K562 (cell line): ENCODE results near the gene RRP7A. TPM values are rescaled to one million over a fixed set of nuclear protein-coding genes. Genes with fewer than 3 reads are reported as not detected.

ENCODE experiments used
- ATAC-seq: fragments of 200-7000 bp; cut with Tn5 transposase; 3 replicates; pipeline ENCODE4 v1.9.1; 2020; ENCODE audit warnings: moderate library complexity
- BruUV-seq: library from RNA; stranded (reverse); fragments of 400-500 nt; replicated peaks from 2 replicates; lab custom pipeline; 2021; lab: Mats Ljungman, UMichigan
- CTCF ChIA-PET: fragments of 300-600 bp; formaldehyde crosslinking; extraction: SDS; loops from one replicate; lab custom pipeline; 2021; ENCODE audit warnings: low intra/inter-chr PET ratio; lab: Yijun Ruan, JAX
- POLR2A ChIA-PET: fragments of 300-600, 350-650 bp; sonication (Branson Sonifier 250); formaldehyde crosslinking; extraction: SDS; loops from one replicate; lab custom pipeline; 2021; ENCODE audit warnings: antibody characterized with exemption, inconsistent platforms; lab: Yijun Ruan, JAX
- DNase-seq, 4 experiments: peaks; one replicate each; pipeline versions ENCODE4 v3.0.0 to v3.0.0-alpha.2; 2011 to 2018; ENCODE audit warnings: low spot score in 3 of 4, mixed read lengths in 3 of 4; ENCODE audit errors: extremely low read depth in 1 of 4
- FAIRE-seq: peaks from 2 replicates; lab custom pipeline; 2011; peaks lifted over from hg19 to GRCh38; lab: Jason Lieb, UNC
- H2AFZ ChIP-seq: 2 replicates; pipeline ENCODE4 v1.6.0; 2011; ENCODE audit warnings: low read depth, low read length, control low read depth, inconsistent platforms
- H3K27ac ChIP-seq: fragments of 200-600 bp; 3 replicates; pipeline ENCODE4 v1.8.0; 2011; ENCODE audit warnings: low read depth, mild to moderate bottlenecking, control low read depth, inconsistent platforms, low read length, moderate library complexity, mixed read lengths; ENCODE audit errors: extremely low read depth
- H3K27me3 ChIP-seq, 2 experiments: fragments of 300-600 bp in 1 of 2; 2 replicates in 1 of 2; 3 replicates in 1 of 2; pipeline versions ENCODE4 v1.6.0 to v1.8.0; 2011; ENCODE audit warnings: inconsistent platforms in 2 of 2, low read length in 2 of 2, mild to moderate bottlenecking in 1 of 2, mixed read lengths in 1 of 2, moderate library complexity in 1 of 2; ENCODE audit not compliant: control insufficient read depth in 2 of 2, insufficient read depth in 2 of 2
- H3K36me3 ChIP-seq: fragments of 300-600 bp; 3 replicates; pipeline ENCODE4 v1.8.0; 2011; ENCODE audit warnings: mild to moderate bottlenecking, low read length, inconsistent platforms; ENCODE audit not compliant: control insufficient read depth, insufficient read depth
- H3K4me1 ChIP-seq, 2 experiments: fragments of 200-600 bp in 1 of 2; replicated peaks in 1 of 2; 2 replicates in 1 of 2; 3 replicates in 1 of 2; pipeline versions ENCODE4 v1.5.1 to v1.8.0; 2011; ENCODE audit warnings: inconsistent platforms in 2 of 2, low read length in 2 of 2, mild to moderate bottlenecking in 1 of 2, mixed read lengths in 1 of 2, moderate library complexity in 1 of 2; ENCODE audit not compliant: control insufficient read depth in 2 of 2, insufficient read depth in 2 of 2
- H3K4me2 ChIP-seq: 2 replicates; pipeline ENCODE4 v1.6.1; 2011; ENCODE audit warnings: low read length, control low read depth, inconsistent platforms, mixed read lengths; ENCODE audit not compliant: insufficient read depth
- H3K4me3 ChIP-seq: fragments of 200-600 bp; sonication (generic), shearing (Covaris generic); 2 replicates; pipeline ENCODE4 v1.5.1; 2016; ENCODE audit warnings: control low read depth, inconsistent platforms
- H3K79me2 ChIP-seq: fragments of 200-600 bp; 3 replicates; pipeline ENCODE4 v1.8.0; 2011; ENCODE audit warnings: low read length, inconsistent platforms; ENCODE audit not compliant: control insufficient read depth, insufficient read depth
- H3K9ac ChIP-seq, 2 experiments: 2 replicates each; pipeline versions ENCODE4 v1.6.0 to v1.6.1; 2011; ENCODE audit warnings: low read depth in 2 of 2, low read length in 2 of 2, control low read depth in 1 of 2, inconsistent platforms in 1 of 2, mild to moderate bottlenecking in 1 of 2, mixed read lengths in 1 of 2; ENCODE audit not compliant: insufficient read depth in 1 of 2
- H3K9me1 ChIP-seq: one replicate; pipeline ENCODE4 v1.6.0; 2011; ENCODE audit warnings: inconsistent platforms, mild to moderate bottlenecking, low read length, moderate library complexity; ENCODE audit not compliant: control insufficient read depth, insufficient read depth
- H3K9me3 ChIP-seq: replicated peaks from 2 replicates; pipeline ENCODE4 v1.5.1; 2011; ENCODE audit warnings: low read depth, low read length, inconsistent platforms; ENCODE audit not compliant: control insufficient read depth, insufficient read depth
- H4K20me1 ChIP-seq: replicated peaks from 2 replicates; pipeline ENCODE4 v1.6.1; 2011; ENCODE audit warnings: low read length, inconsistent platforms, mixed read lengths; ENCODE audit not compliant: control insufficient read depth, insufficient read depth
- JUNB ChIP-seq: fragments of 450-650 bp; formaldehyde crosslinking; conservative IDR thresholded peaks from 2 replicates; pipeline ENCODE4 v1.4.0; 2020; ENCODE audit warnings: mild to moderate bottlenecking
- KLF16 ChIP-seq: IDR thresholded peaks from 2 replicates; pipeline ENCODE4 v1.6.1; 2016; ENCODE audit warnings: antibody characterized with exemption
- LARP7 ChIP-seq: fragments of 450-650 bp; IDR thresholded peaks from 2 replicates; pipeline ENCODE4 v1.6.1; 2016
- MAFF ChIP-seq: IDR thresholded peaks from 2 replicates; pipeline ENCODE4 v1.6.1; 2012; ENCODE audit warnings: low read length, improper control_type of control experiment
- NCOR1 ChIP-seq: fragments of 450-650 bp; IDR thresholded peaks from 2 replicates; pipeline ENCODE4 v1.6.1; 2016; ENCODE audit warnings: mild to moderate bottlenecking, moderate library complexity
- TCFL5 ChIP-seq: fragments of 250-450 bp; sonication (Bioruptor Pico); conservative IDR thresholded peaks from 2 replicates; pipeline ENCODE4 v1.6.1; 2021; ENCODE audit warnings: mild to moderate bottlenecking, moderate library complexity, matching md5 sums
- XRCC3 ChIP-seq: fragments of 450-650 bp; IDR thresholded peaks from 2 replicates; pipeline ENCODE4 v1.6.1; 2017; ENCODE audit warnings: mild to moderate bottlenecking, moderate library complexity
- ZKSCAN8 ChIP-seq: fragments of 200-800 bp; sonication (Bioruptor generic); IDR thresholded peaks from 2 replicates; pipeline ENCODE4 v1.6.1; 2016; ENCODE audit warnings: missing genetic modification characterization, missing compliant biosample characterization
- ZNF212 ChIP-seq: fragments of 450-650 bp; formaldehyde crosslinking; IDR thresholded peaks from 2 replicates; pipeline ENCODE4 v1.4.0; 2020; ENCODE audit warnings: mild to moderate bottlenecking
- ZNF324 ChIP-seq: fragments of 250-450 bp; sonication (Bioruptor Pico); IDR thresholded peaks from 2 replicates; pipeline ENCODE4 v1.4.0; 2020; ENCODE audit warnings: mild to moderate bottlenecking
- WGBS: fragments of 100-300 bp; shearing (Covaris generic); methylation state at CpG from one replicate; pipeline ENCODE4 v1.1.6; 2016; ENCODE audit warnings: low coverage, mixed read lengths; ENCODE audit not compliant: insufficient coverage; ENCODE audit errors: missing lambda C conversion rate; 5-methylcytosine and 5-hydroxymethylcytosine counted together
- in situ Hi-C: fragments of 300-500 bp; cut with MboI; formaldehyde crosslinking; loops from 4 replicates; pipeline ENCODE4 v1.15.0; 2018; ENCODE audit warnings: inconsistent platforms, mixed read lengths
- intact Hi-C: fragments of 100-400 bp; cut with micrococcal nuclease; formaldehyde crosslinking; loops from 2 replicates; pipeline ENCODE4 v1.14.2; 2022
- polyA plus RNA-seq, 8 experiments: library from polyadenylated mRNA; depleted of rRNA in 4 of 8; stranded (reverse) in 5 of 8; unstranded in 3 of 8; fragments of >200 nt; fragmentation: Nextera tagmentation in 2 of 8; fragmentation: Illumina TruSeq in 1 of 8; extraction: Ambion mirVana in 2 of 8; extraction: Trizol in 1 of 8; gene quantifications; 2 replicates each; pipeline versions ENCODE4 v1.2.1 to v1.2.3, GENCODE V29; 2011 to 2014; ENCODE audit warnings: inconsistent platforms in 1 of 8, missing spikeins in 1 of 8
- total RNA-seq, 7 experiments: library from RNA; depleted of rRNA in 6 of 7; stranded (reverse); fragments of >200 nt in 6 of 7; fragmentation: Illumina TruSeq in 2 of 7; extraction: Trizol in 2 of 7; gene quantifications; 2 replicates each; pipeline versions ENCODE4 v1.2.1 to v1.2.3, GENCODE V29; 2011 to 2021; ENCODE audit warnings: low replicate concordance in 1 of 7
- TF ChIP-seq, protein P1 (sequence below): fragments of 250-450 bp; sonication (Bioruptor Pico); IDR thresholded peaks from 2 replicates; pipeline ENCODE4 v1.8.0; 2021; ENCODE audit warnings: mild to moderate bottlenecking, moderate library complexity
- TF ChIP-seq, protein P2 (sequence below): fragments of 250-450 bp; sonication (Bioruptor Pico); IDR thresholded peaks from 2 replicates; pipeline ENCODE4 v1.4.0; 2020; ENCODE audit warnings: mild to moderate bottlenecking
- TF ChIP-seq, protein P3 (sequence below): fragments of 450-650 bp; formaldehyde crosslinking; IDR thresholded peaks from 2 replicates; pipeline ENCODE4 v1.4.0; 2020; ENCODE audit warnings: mild to moderate bottlenecking, mixed read lengths
- TF ChIP-seq, protein P4 (sequence below): sonication (generic); formaldehyde crosslinking; IDR thresholded peaks from 2 replicates; pipeline ENCODE4 v1.8.0; 2022; ENCODE audit warnings: mild to moderate bottlenecking, low read depth, missing genetic modification reagents

RRP7A gene
- total and polyA plus RNA-seq, 9 of the 15 experiments (the other 6 are each of a cell fraction or from before 2014, with no cell fraction given): 3.4 to 74.1 (median 40.3) TPM

DNA sequence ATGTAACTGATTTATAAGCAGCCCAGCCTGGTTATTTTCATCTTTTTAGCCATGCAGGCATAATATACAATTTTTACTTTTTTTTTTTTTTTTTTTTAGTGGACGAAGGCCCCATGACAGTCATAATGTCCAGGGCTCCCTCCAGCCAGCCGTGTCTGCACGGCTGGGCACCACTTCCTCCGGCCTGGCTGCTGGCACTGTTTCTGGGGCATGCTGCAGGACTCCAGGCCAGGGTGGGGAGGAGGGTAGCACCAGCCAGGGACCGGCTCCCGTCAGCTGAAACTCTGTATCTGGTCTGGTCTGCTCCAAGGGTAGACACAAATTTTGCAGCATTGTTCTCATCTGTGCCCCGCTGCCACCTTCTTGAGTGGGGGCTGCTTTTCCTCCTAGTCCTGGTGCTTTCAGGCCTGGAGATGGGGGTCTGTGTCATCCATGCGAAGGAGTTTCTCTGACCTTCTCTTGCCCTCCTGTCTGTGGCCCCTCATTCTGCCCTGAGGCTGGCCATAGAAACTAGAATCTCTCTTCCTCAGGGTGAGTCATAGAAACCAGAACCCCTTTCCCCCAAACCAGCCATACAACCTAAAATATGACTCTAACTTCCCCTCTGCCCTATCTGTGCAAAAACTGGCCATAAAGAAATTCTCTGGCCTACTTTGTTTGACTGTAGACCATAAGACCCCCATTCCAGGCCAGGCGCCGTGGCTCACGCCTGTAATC lies 9.2 kb upstream of the RRP7A start:
- H3K9me3 ChIP-seq: no peaks in the 10 kb centered on the region
- DNase-seq: no peak
- H3K9ac ChIP-seq: no peak overlapping the region
- no peaks in the 10 kb centered on the region for H3K27me3 ChIP-seq
- H3K9me1 ChIP-seq: no peaks in the 10 kb centered on the region
- no peak overlapping the region for H3K4me3 ChIP-seq
- in situ Hi-C loops: no loop called here
- no peaks in the 10 kb centered on the region for H3K36me3 ChIP-seq
- ChIA-PET CTCF (no interaction called here), POLR2A (no interaction called here)
- peaks cover 3 to 16% of the 10 kb centered on the region in 2 experiments; a peak in 3 of 5 replicates for H3K4me1 ChIP-seq
- 88% methylated on average over 8 of the region's 11 CpGs for WGBS
- H3K4me2 ChIP-seq: no peak overlapping the region
- H3K27ac ChIP-seq: no peak overlapping the region
- H3K79me2 ChIP-seq: no peaks in the 10 kb centered on the region
- no peak for FAIRE-seq
- no peak for ATAC-seq
- TF ChIP-seq TCFL5 (CRISPR knock-in tag) (no peak), JUNB (CRISPR knock-in tag) (no peak), ZKSCAN8 (CRISPR knock-in tag) (no peak), ZNF212 (CRISPR knock-in tag) (no peak), LARP7 (no peak), ZNF324 (CRISPR knock-in tag) (no peak), KLF16 (no peak), NCOR1 (no peak), XRCC3 (no peak), MAFF (no peak)
- TF ChIP-seq, protein P1, sequence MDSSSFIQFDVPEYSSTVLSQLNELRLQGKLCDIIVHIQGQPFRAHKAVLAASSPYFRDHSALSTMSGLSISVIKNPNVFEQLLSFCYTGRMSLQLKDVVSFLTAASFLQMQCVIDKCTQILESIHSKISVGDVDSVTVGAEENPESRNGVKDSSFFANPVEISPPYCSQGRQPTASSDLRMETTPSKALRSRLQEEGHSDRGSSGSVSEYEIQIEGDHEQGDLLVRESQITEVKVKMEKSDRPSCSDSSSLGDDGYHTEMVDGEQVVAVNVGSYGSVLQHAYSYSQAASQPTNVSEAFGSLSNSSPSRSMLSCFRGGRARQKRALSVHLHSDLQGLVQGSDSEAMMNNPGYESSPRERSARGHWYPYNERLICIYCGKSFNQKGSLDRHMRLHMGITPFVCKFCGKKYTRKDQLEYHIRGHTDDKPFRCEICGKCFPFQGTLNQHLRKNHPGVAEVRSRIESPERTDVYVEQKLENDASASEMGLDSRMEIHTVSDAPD (CRISPR knock-in tag): no peak
- TF ChIP-seq, protein P2, sequence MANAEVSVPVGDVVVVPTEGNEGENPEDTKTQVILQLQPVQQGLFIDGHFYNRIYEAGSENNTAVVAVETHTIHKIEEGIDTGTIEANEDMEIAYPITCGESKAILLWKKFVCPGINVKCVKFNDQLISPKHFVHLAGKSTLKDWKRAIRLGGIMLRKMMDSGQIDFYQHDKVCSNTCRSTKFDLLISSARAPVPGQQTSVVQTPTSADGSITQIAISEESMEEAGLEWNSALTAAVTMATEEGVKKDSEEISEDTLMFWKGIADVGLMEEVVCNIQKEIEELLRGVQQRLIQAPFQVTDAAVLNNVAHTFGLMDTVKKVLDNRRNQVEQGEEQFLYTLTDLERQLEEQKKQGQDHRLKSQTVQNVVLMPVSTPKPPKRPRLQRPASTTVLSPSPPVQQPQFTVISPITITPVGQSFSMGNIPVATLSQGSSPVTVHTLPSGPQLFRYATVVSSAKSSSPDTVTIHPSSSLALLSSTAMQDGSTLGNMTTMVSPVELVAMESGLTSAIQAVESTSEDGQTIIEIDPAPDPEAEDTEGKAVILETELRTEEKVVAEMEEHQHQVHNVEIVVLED: no peak
- TF ChIP-seq, protein P3, sequence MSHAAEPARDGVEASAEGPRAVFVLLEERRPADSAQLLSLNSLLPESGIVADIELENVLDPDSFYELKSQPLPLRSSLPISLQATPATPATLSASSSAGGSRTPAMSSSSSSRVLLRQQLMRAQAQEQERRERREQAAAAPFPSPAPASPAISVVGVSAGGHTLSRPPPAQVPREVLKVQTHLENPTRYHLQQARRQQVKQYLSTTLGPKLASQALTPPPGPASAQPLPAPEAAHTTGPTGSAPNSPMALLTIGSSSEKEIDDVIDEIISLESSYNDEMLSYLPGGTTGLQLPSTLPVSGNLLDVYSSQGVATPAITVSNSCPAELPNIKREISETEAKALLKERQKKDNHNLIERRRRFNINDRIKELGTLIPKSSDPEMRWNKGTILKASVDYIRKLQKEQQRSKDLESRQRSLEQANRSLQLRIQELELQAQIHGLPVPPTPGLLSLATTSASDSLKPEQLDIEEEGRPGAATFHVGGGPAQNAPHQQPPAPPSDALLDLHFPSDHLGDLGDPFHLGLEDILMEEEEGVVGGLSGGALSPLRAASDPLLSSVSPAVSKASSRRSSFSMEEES (CRISPR knock-in tag): no peak
- TF ChIP-seq, protein P4, sequence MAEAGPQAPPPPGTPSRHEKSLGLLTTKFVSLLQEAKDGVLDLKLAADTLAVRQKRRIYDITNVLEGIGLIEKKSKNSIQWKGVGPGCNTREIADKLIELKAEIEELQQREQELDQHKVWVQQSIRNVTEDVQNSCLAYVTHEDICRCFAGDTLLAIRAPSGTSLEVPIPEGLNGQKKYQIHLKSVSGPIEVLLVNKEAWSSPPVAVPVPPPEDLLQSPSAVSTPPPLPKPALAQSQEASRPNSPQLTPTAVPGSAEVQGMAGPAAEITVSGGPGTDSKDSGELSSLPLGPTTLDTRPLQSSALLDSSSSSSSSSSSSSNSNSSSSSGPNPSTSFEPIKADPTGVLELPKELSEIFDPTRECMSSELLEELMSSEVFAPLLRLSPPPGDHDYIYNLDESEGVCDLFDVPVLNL (CRISPR knock-in tag): no peak
- no TSS peak for BruUV-seq
- no peak overlapping the region for H2AFZ ChIP-seq
- intact Hi-C loops: no loop called here
- no peaks in the 10 kb centered on the region for H4K20me1 ChIP-seq
